Nephron progenitor cell (in vitro differentiated cells): ENCODE measurements around the gene MAP1LC3B.

Experiments
- DNase-seq: peaks from one replicate; pipeline ENCODE4 v3.0.0; 2021
- H3K27ac Mint-ChIP-seq: 2 replicates; pipeline ENCODE4 v1.8.0; 2021; ENCODE audit warnings: mild to moderate bottlenecking, moderate library complexity, mixed read lengths
- H3K27me3 Mint-ChIP-seq: 2 replicates; pipeline ENCODE4 v1.8.0; 2021; ENCODE audit warnings: mild to moderate bottlenecking, low read depth, mixed read lengths; ENCODE audit not compliant: poor library complexity
- H3K36me3 Mint-ChIP-seq: 2 replicates; pipeline ENCODE4 v1.8.0; 2021; ENCODE audit warnings: low read depth, mixed read lengths
- H3K4me1 Mint-ChIP-seq: 2 replicates; pipeline ENCODE4 v1.8.0; 2021; ENCODE audit warnings: mixed read lengths
- H3K4me3 Mint-ChIP-seq: 2 replicates; pipeline ENCODE4 v1.8.0; 2021; ENCODE audit warnings: mild to moderate bottlenecking, moderate library complexity, mixed read lengths
- H3K9me3 Mint-ChIP-seq: 2 replicates; pipeline ENCODE4 v1.8.0; 2021; ENCODE audit warnings: mild to moderate bottlenecking, moderate library complexity, mixed read lengths
- CTCF ChIP-seq: fragments of 200-600 bp; sonication (generic); IDR thresholded peaks from 2 replicates; pipeline ENCODE4 v1.5.0; 2021; ENCODE audit warnings: antibody characterized with exemption

The MAP1LC3B gene

GRCh38 chr16:87434146-87434667 lies 42.1 kb downstream of the MAP1LC3B start:
- Mint-ChIP-seq H3K27me3 (no peaks in the 10 kb centered on the region), H3K27ac (no peak overlapping the region), H3K4me1 (peaks cover 13% of the 10 kb centered on the region)

DNA sequence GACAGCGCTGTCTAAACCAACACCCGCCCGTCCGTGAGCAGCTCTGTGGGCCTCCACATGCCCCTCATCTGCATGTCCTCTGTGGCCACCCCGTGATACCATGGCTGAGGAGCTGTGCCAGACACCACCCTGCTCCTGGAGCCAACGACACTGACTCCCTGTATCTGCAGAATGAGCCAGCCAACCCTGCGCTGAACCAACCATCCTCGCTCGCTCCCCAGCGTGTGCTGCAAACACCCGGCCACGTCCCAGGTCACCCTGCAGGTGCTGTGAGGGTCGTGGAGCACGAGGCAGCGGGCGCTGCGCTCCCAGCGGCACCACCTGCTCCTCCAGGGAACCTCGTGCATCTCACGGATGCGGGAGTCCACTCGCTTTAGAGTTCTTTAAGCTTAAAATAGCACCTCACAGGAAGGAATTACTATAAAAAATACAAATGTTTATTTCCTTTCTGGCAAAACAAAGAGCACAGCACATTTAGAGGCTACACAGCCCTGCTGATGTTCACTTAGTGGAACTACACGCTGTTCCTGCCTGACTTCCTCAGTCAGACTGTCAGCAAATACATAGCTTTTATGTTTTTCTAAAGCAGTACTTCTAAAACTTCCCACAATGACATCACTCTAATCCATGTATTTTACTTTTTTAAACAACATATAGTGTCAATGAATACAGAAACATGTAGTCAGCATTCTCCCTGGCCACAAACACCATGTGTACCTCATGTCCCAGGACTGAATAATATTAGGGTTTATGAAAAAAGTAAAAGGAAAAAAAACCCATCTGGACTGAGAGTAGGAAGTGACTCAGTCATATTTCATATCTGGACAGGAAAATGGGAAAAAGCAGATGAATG lies 43.5 kb downstream of the MAP1LC3B start:
- Mint-ChIP-seq H3K27ac (no peak overlapping the region), H3K4me1 (peaks cover 13% of the 10 kb centered on the region), H3K4me3 (no peak overlapping the region), H3K36me3 (peaks cover 21% of the 10 kb centered on the region), H3K9me3 (no peaks in the 10 kb centered on the region), H3K27me3 (no peaks in the 10 kb centered on the region)
- DNase-seq: no peak
- TF ChIP-seq CTCF: no peak

More at GRCh38 chr16:87434146-87434667, 42.1 kb downstream of the MAP1LC3B start:
- peaks cover 21% of the 10 kb centered on the region for H3K36me3 Mint-ChIP-seq
- no peaks in the 10 kb centered on the region for H3K9me3 Mint-ChIP-seq
- DNase-seq: no peak
- H3K4me3 Mint-ChIP-seq: no peak overlapping the region
- no peak for TF ChIP-seq CTCF

DNA sequence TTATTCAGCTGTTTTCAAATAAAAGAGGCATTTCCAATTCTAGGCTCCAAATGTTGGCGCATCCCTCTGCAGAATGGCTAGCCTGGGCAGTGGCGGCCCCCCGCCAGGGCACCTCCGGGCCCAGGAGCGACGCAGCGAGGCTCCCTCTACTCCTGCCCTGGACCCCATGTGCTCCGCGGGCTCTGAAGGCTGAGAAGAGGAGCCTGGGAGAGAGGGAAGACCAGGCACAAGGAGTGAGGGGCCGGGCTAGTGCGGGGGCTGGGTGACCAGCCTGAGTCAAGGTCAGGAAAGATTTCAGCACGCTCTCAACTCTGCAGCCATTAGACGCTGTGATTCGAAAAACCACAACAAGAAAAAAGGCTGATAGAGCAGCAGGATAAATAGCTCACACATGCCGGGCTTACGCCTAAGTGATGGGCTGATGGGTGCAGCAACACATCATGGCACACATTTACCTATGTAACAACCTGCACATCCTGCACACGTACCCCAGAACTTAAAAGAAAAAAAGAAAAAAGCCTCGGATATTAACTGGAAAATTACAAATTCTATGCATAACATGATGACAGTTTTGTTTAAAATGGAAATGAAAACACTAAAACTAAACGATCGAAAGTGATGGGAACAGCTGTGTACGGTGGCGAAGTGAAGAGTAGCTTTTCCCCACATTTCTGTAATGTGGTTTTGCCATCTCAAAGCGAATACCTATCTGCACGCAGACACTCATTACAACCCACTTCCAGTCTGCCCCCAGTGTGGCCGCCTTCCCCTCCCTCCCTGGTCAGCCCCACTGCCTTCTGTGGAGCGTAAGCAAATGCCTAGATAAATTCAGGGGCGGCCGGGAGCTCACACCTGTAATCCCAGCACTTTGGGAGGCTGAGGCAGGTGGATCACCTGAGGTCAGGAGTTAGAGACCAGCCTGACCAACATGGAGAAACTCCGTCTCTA lies 44.4 kb downstream of the MAP1LC3B start:
- no peak overlapping the region for H3K27ac Mint-ChIP-seq

DNA sequence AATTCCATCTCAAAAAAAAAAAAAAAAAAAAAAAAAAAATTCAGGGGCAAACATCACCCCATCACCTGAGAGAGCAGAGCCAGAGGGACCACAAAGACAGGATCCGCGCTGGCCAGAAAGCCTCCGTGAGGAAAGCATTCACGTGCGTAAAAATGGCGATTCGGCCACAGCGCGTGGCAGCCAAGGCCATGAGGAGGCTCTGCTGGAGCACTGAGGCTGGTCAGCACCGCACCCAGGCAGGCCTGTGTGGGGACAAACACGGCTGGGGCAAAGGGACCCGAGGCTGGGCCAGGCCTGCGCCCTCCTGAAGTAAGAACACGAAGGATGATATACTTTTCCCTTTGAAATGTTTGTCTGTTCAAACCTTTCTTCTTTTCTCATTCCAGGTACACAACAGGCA lies 45.2 kb downstream of the MAP1LC3B start:
- DNase-seq: no peak
- Mint-ChIP-seq H3K9me3 (peaks cover 7% of the 10 kb centered on the region), H3K36me3 (peaks cover 30% of the 10 kb centered on the region), H3K4me1 (peaks cover 16% of the 10 kb centered on the region), H3K4me3 (no peak overlapping the region), H3K27ac (no peak overlapping the region), H3K27me3 (no peaks in the 10 kb centered on the region)
- TF ChIP-seq CTCF: no peak

More for the DNA sequence above, 44.4 kb downstream of the MAP1LC3B start:
- peaks cover 13% of the 10 kb centered on the region for H3K4me1 Mint-ChIP-seq
- TF ChIP-seq CTCF: no peak
- no peaks in the 10 kb centered on the region for H3K27me3 Mint-ChIP-seq
- DNase-seq: peak; percentile 28
- H3K4me3 Mint-ChIP-seq: no peak overlapping the region
- peaks cover 27% of the 10 kb centered on the region for H3K36me3 Mint-ChIP-seq
- H3K9me3 Mint-ChIP-seq: no peaks in the 10 kb centered on the region

GRCh38 chr16:87437911-87438610 lies 45.9 kb downstream of the MAP1LC3B start:
- Mint-ChIP-seq H3K4me1 (peaks cover 24% of the 10 kb centered on the region), H3K36me3 (peaks cover 35% of the 10 kb centered on the region), H3K27me3 (no peaks in the 10 kb centered on the region), H3K9me3 (peaks cover 14% of the 10 kb centered on the region), H3K27ac (peak overlapping the region; percentile 58), H3K4me3 (no peak overlapping the region)
- no peak for DNase-seq
- TF ChIP-seq CTCF: no peak
